SK-N-SH (cell line): ENCODE results near the gene CRYBG2. TPM values are rescaled to one million over a fixed set of nuclear protein-coding genes. Genes with fewer than 3 reads are reported as not detected.

ENCODE experiments used
- CTCF ChIA-PET: fragments of 300-600, 350-600 bp; formaldehyde crosslinking; extraction: SDS; loops from one replicate; lab custom pipeline; 2021; lab: Yijun Ruan, JAX
- POLR2A ChIA-PET: fragments of 350-600 bp; sonication (Branson Sonifier 250); formaldehyde crosslinking; extraction: SDS; loops from one replicate; lab custom pipeline; 2020; ENCODE audit warnings: antibody characterized with exemption, inconsistent platforms; lab: Yijun Ruan, JAX
- DNase-seq: peaks from one replicate; pipeline ENCODE4 v3.0.0; 2012
- H2AFZ ChIP-seq: fragments of 200-600 bp; sonication (generic); 2 replicates; pipeline ENCODE4 v1.8.1; 2016; ENCODE audit warnings: antibody characterized with exemption, mild to moderate bottlenecking, low read depth
- H3F3A ChIP-seq: fragments of 200-600 bp; sonication (generic); replicated peaks from 2 replicates; pipeline ENCODE3; 2016; ENCODE audit warnings: antibody characterized with exemption, mild to moderate bottlenecking; ENCODE audit not compliant: insufficient read depth
- H3K27ac ChIP-seq, 2 experiments: fragments of 200-500 bp in 1 of 2; fragments of 200-600 bp in 1 of 2; sonication (Bioruptor generic) in 1 of 2; sonication (generic), shearing (Covaris generic) in 1 of 2; 2 replicates each; pipeline versions ENCODE4 v1.5.1 to v1.6.1; 2014 to 2016; ENCODE audit warnings: low read depth in 2 of 2, inconsistent platforms in 1 of 2, low read length in 1 of 2, mild to moderate bottlenecking in 1 of 2, mixed read lengths in 1 of 2
- H3K27me3 ChIP-seq: fragments of 200-600 bp; sonication (generic), shearing (Covaris generic); 2 replicates; pipeline ENCODE4 v1.6.1; 2016; ENCODE audit warnings: mixed run types; ENCODE audit not compliant: insufficient read depth
- H3K36me3 ChIP-seq, 2 experiments: fragments of 200-500 bp in 1 of 2; fragments of 200-600 bp in 1 of 2; sonication (Bioruptor generic) in 1 of 2; sonication (generic) in 1 of 2; replicated peaks in 1 of 2; 2 replicates each; pipeline versions ENCODE3 to v1.5.1; 2014 to 2016; ENCODE audit warnings: low read length in 1 of 2, mild to moderate bottlenecking in 1 of 2; ENCODE audit not compliant: insufficient read depth in 2 of 2, control insufficient read depth in 1 of 2
- H3K4me1 ChIP-seq, 2 experiments: fragments of 200-500 bp in 1 of 2; fragments of 200-600 bp in 1 of 2; sonication (Bioruptor generic) in 1 of 2; sonication (generic), shearing (Covaris generic) in 1 of 2; 2 replicates each; pipeline versions ENCODE4 v1.5.1 to v1.6.1; 2014 to 2016; ENCODE audit warnings: low read depth in 1 of 2, low read length in 1 of 2, mixed run types in 1 of 2; ENCODE audit not compliant: insufficient read depth in 2 of 2, control insufficient read depth in 1 of 2
- H3K4me2 ChIP-seq: fragments of 200-600 bp; sonication (generic), shearing (Covaris generic); 2 replicates; pipeline ENCODE4 v1.6.1; 2017; ENCODE audit warnings: mixed run types
- H3K4me3 ChIP-seq, 2 experiments: fragments of 200-500 bp in 1 of 2; fragments of 200-600 bp in 1 of 2; sonication (Bioruptor generic) in 1 of 2; sonication (generic), shearing (Covaris generic) in 1 of 2; 2 replicates each; pipeline versions ENCODE4 v1.5.1 to v1.8.1; 2014 to 2016; ENCODE audit warnings: low read depth in 2 of 2, inconsistent platforms in 1 of 2, low read length in 1 of 2, mild to moderate bottlenecking in 1 of 2, mixed read lengths in 1 of 2, moderate library complexity in 1 of 2
- H3K79me2 ChIP-seq: fragments of 200-600 bp; sonication (generic); 2 replicates; pipeline ENCODE4 v1.8.1; 2017; ENCODE audit warnings: mild to moderate bottlenecking; ENCODE audit not compliant: insufficient read depth
- H3K9ac ChIP-seq: fragments of 200-600 bp; sonication (generic); 2 replicates; pipeline ENCODE4 v1.6.1; 2017; ENCODE audit warnings: mixed run types
- H3K9me2 ChIP-seq: fragments of 200-600 bp; sonication (generic); 2 replicates; pipeline ENCODE4 v1.6.1; 2017; ENCODE audit warnings: mixed run types
- H3K9me3 ChIP-seq: fragments of 200-600 bp; sonication (generic); 2 replicates; pipeline ENCODE4 v1.6.1; 2017; ENCODE audit warnings: mixed run types, mild to moderate bottlenecking, moderate library complexity
- H4K20me1 ChIP-seq: fragments of 200-600 bp; sonication (generic); 2 replicates; pipeline ENCODE4 v1.6.1; 2017; ENCODE audit warnings: mild to moderate bottlenecking, mixed run types; ENCODE audit not compliant: insufficient read depth
- EP300 ChIP-seq, 2 experiments: IDR thresholded peaks; 2 replicates each; pipeline versions ENCODE4 v1.4.0 to v1.6.1; 2012; ENCODE audit warnings: borderline replicate concordance in 1 of 2, low read depth in 1 of 2, low read length in 1 of 2
- FOSL2 ChIP-seq: IDR thresholded peaks from 2 replicates; pipeline ENCODE4 v1.4.0; 2012; ENCODE audit warnings: low read depth, mild to moderate bottlenecking, moderate library complexity, borderline replicate concordance
- FOXJ3 ChIP-seq: sonication (generic); formaldehyde crosslinking; IDR thresholded peaks from 2 replicates; pipeline ENCODE4 v1.5.1; 2020; ENCODE audit warnings: mild to moderate bottlenecking, missing genetic modification reagents
- FOXM1 ChIP-seq: IDR thresholded peaks from 2 replicates; pipeline ENCODE4 v1.4.0; 2012; ENCODE audit warnings: low read depth, mild to moderate bottlenecking
- GABPA ChIP-seq: IDR thresholded peaks from 2 replicates; pipeline ENCODE4 v1.4.0; 2012; ENCODE audit warnings: low read depth, mild to moderate bottlenecking
- JUND ChIP-seq: IDR thresholded peaks from 2 replicates; pipeline ENCODE4 v1.4.0; 2012
- MXI1 ChIP-seq: IDR thresholded peaks from 2 replicates; pipeline ENCODE4 v1.6.1; 2012; ENCODE audit warnings: mild to moderate bottlenecking, low read depth, low read length, improper control_type of control experiment
- NRF1 ChIP-seq: IDR thresholded peaks from 2 replicates; pipeline ENCODE4 v1.6.1; 2012; ENCODE audit warnings: low read depth, mild to moderate bottlenecking, low read length
- POLR2AphosphoS5 ChIP-seq: IDR thresholded peaks from 2 replicates; pipeline ENCODE4 v1.6.1; 2012; ENCODE audit warnings: low read depth, low read length
- RAD21 ChIP-seq: IDR thresholded peaks from 2 replicates; pipeline ENCODE4 v1.6.1; 2012; ENCODE audit warnings: mild to moderate bottlenecking, low read length
- RXRA ChIP-seq: IDR thresholded peaks from 2 replicates; pipeline ENCODE4 v1.4.0; 2012; ENCODE audit warnings: low read depth, mild to moderate bottlenecking, borderline replicate concordance
- SIN3A ChIP-seq: IDR thresholded peaks from 2 replicates; pipeline ENCODE4 v1.6.1; 2012; ENCODE audit warnings: low read depth, mild to moderate bottlenecking, low read length, moderate library complexity, borderline replicate concordance
- TEAD4 ChIP-seq: IDR thresholded peaks from 2 replicates; pipeline ENCODE4 v1.4.0; 2012; ENCODE audit warnings: mild to moderate bottlenecking, borderline replicate concordance; ENCODE audit not compliant: insufficient read depth
- WGBS: methylation state at CpG from one replicate; pipeline ENCODE4 v1.1.6; 2017; ENCODE audit warnings: low lambda C conversion rate; 5-methylcytosine and 5-hydroxymethylcytosine counted together
- polyA plus RNA-seq, 3 experiments: library from polyadenylated mRNA; depleted of rRNA; stranded (reverse); fragments of >200 nt; gene quantifications; 2 replicates each; pipeline ENCODE4 v1.2.3, GENCODE V29; 2012
- TF ChIP-seq, protein P1 (sequence below): IDR thresholded peaks from 2 replicates; pipeline ENCODE4 v1.4.0; 2012; ENCODE audit warnings: low read depth
- TF ChIP-seq, protein P2 (sequence below): fragments of 200-600 bp; sonication (generic); IDR thresholded peaks from 2 replicates; pipeline ENCODE4 v1.6.1; 2017; ENCODE audit warnings: antibody characterized with exemption, mild to moderate bottlenecking, moderate library complexity
- TF ChIP-seq, protein P3 (sequence below): IDR thresholded peaks from 2 replicates; pipeline ENCODE4; 2012

CRYBG2 gene
- polyA plus RNA-seq, 1 of the 3 experiments (the other 2 are of a cell fraction) = 0.08 TPM

DNA sequence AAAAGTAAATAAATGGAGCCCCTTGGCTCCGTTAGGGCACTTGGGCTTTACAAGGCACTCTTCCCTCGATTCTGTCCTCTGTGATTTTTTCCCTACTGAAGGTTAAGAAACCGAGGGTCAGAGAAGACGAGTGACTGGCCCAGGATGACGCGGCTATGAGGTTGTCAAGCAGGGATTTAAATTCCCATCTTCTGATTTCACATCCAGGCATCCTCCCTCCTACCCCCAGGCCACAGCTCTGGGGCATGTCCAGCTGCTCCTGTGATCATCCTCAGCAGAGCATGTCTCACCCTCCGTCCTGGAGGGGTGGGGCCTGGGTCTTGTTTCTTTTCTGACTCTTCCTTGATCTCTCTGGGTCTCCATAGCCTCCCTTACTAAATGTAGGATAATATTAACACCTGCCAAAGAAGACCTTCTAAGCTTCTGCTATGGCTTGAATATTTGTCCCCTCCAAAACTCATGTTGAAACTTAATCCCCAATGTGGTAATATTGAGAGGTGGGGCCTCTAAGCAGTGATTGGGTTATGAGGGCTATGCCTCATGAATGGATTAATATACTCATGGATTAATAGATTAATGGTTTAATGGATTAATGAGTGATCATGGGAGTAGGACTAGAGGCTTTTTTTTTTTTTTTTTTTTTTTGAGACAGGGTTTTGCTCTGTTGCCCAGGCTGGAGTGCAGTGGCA lies 4.6 kb downstream of the CRYBG2 start:
- Histone ChIP-seq H3F3A (no peaks in the 10 kb centered on the region), H3K9me3 (no peaks in the 10 kb centered on the region), H3K9me2 (no peaks in the 10 kb centered on the region), H3K4me1 (no peaks in the 10 kb centered on the region), H3K4me2 (no peak overlapping the region), H2AFZ (no peak overlapping the region), H3K79me2 (no peaks in the 10 kb centered on the region), H3K9ac (no peak overlapping the region), H3K27me3 (no peaks in the 10 kb centered on the region), H4K20me1 (no peaks in the 10 kb centered on the region), H3K4me3 (no peak overlapping the region), H3K27ac (no peak overlapping the region), H3K36me3 (no peaks in the 10 kb centered on the region)
- CTCF ChIA-PET = interaction anchor here (1.0 to 11.9 kb wide), 4 partner anchors 14 to 68 kb away, joined by 3 to 99 read pairs (median 16); no protein-coding TSS in a partner anchor
- POLR2A ChIA-PET = no interaction called here
- WGBS = 62% methylated on average over 7 of the region's 7 CpGs
- DNase-seq = no peak
- TF ChIP-seq GABPA = no peak
- TF ChIP-seq TEAD4 = no peak
- TF ChIP-seq EP300 (IDR thresholded peaks at IDR 0.05; ENCODE audit: borderline replicate concordance in 1 of 2, low read depth in 1 of 2, low read length in 1 of 2) = no peak
- TF ChIP-seq, protein P1, sequence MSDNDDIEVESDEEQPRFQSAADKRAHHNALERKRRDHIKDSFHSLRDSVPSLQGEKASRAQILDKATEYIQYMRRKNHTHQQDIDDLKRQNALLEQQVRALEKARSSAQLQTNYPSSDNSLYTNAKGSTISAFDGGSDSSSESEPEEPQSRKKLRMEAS = no peak
- no peak for TF ChIP-seq NRF1
- TF ChIP-seq MXI1 = no peak
- TF ChIP-seq RXRA = no peak
- no peak for TF ChIP-seq JUND
- no peak for TF ChIP-seq FOXM1
- no peak for TF ChIP-seq FOSL2
- no peak for TF ChIP-seq SIN3A
- no peak for TF ChIP-seq POLR2AphosphoS5
- TF ChIP-seq FOXJ3 (CRISPR knock-in tag) = no peak
- TF ChIP-seq, protein P2, sequence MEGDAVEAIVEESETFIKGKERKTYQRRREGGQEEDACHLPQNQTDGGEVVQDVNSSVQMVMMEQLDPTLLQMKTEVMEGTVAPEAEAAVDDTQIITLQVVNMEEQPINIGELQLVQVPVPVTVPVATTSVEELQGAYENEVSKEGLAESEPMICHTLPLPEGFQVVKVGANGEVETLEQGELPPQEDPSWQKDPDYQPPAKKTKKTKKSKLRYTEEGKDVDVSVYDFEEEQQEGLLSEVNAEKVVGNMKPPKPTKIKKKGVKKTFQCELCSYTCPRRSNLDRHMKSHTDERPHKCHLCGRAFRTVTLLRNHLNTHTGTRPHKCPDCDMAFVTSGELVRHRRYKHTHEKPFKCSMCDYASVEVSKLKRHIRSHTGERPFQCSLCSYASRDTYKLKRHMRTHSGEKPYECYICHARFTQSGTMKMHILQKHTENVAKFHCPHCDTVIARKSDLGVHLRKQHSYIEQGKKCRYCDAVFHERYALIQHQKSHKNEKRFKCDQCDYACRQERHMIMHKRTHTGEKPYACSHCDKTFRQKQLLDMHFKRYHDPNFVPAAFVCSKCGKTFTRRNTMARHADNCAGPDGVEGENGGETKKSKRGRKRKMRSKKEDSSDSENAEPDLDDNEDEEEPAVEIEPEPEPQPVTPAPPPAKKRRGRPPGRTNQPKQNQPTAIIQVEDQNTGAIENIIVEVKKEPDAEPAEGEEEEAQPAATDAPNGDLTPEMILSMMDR = no peak
- TF ChIP-seq, protein P3, sequence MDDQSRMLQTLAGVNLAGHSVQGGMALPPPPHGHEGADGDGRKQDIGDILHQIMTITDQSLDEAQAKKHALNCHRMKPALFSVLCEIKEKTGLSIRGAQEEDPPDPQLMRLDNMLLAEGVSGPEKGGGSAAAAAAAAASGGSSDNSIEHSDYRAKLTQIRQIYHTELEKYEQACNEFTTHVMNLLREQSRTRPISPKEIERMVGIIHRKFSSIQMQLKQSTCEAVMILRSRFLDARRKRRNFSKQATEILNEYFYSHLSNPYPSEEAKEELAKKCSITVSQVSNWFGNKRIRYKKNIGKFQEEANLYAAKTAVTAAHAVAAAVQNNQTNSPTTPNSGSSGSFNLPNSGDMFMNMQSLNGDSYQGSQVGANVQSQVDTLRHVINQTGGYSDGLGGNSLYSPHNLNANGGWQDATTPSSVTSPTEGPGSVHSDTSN = no peak
- no peak for TF ChIP-seq RAD21
